ENCODE results near the gene BLTP2.
A peak's percentile ranks its signal among the peaks of the same experiment; 100 is the strongest.

The BLTP2 gene

GRCh38 chr17:28661635-28662526, 16.9 kb upstream of the BLTP2 start, which contains the start of the genes SDF2 and SUPT6H (continued):
- no peak for TF ChIP-seq ZNF530 (tag by site-specific recombination; IDR thresholded peaks at IDR 0.05; ENCODE audit: low read depth)
- peak; percentile 39; the same call in 1 of the 2 replicates for TF ChIP-seq ZNF580 (tag by site-specific recombination; IDR thresholded peaks at IDR 0.05)
- peak; percentile 30; the same call in 1 of the 2 replicates for TF ChIP-seq ZNF391 (tag by site-specific recombination; IDR thresholded peaks at IDR 0.05; ENCODE audit: borderline replicate concordance, low read depth)
- TF ChIP-seq MZF1 (tag by site-specific recombination; IDR thresholded peaks at IDR 0.05; ENCODE audit: borderline replicate concordance), result peak; percentile 62; the same call in 1 of the 2 replicates
- no peak; the same call in 1 of the 2 replicates for TF ChIP-seq SCRT1 (tag by site-specific recombination; IDR thresholded peaks at IDR 0.05; ENCODE audit: borderline replicate concordance)
- no peak for TF ChIP-seq ZBTB8A (tag by site-specific recombination; IDR thresholded peaks at IDR 0.05)
- TF ChIP-seq YY1 (tag by site-specific recombination; IDR thresholded peaks at IDR 0.05), result peak; percentile 79
- no peak for TF ChIP-seq ZBTB7A (tag by site-specific recombination; IDR thresholded peaks at IDR 0.05; ENCODE audit: low read depth)
- no peak for TF ChIP-seq ZNF132 (tag by site-specific recombination; IDR thresholded peaks at IDR 0.05; ENCODE audit: borderline replicate concordance)
- 0 out of 2 replicates have a peak, but pooled peaks have one; percentile 44 for TF ChIP-seq KLF16 (tag by site-specific recombination; IDR thresholded peaks at IDR 0.05)
- TF ChIP-seq PRDM1 (tag by site-specific recombination; IDR thresholded peaks at IDR 0.05), result peak; percentile 83
- TF ChIP-seq YY2 (tag by site-specific recombination; IDR thresholded peaks at IDR 0.05), result peak; percentile 74; the same call in 1 of the 2 replicates
- peak; percentile 39; the same call in 1 of the 2 replicates for TF ChIP-seq KLF8 (tag by site-specific recombination; IDR thresholded peaks at IDR 0.05)
- no peak for TF ChIP-seq AEBP2 (tag by site-specific recombination; IDR thresholded peaks at IDR 0.05; ENCODE audit: borderline replicate concordance)
- no peak for TF ChIP-seq ZBTB44 (tag by site-specific recombination; IDR thresholded peaks at IDR 0.05)
- TF ChIP-seq SP2 (tag by site-specific recombination; IDR thresholded peaks at IDR 0.05), result peak; percentile 91
- TF ChIP-seq ZBTB48 (tag by site-specific recombination; IDR thresholded peaks at IDR 0.05), result peak; percentile 71
- TF ChIP-seq ZNF426 (tag by site-specific recombination; IDR thresholded peaks at IDR 0.05), result no peak
- TF ChIP-seq ZSCAN16 (tag by site-specific recombination; IDR thresholded peaks at IDR 0.05), result no peak
- TF ChIP-seq ZNF16 (tag by site-specific recombination; IDR thresholded peaks at IDR 0.05; ENCODE audit: low read depth), result no peak
- no peak for TF ChIP-seq ZNF624 (tag by site-specific recombination; IDR thresholded peaks at IDR 0.05)
- TF ChIP-seq, protein P1, sequence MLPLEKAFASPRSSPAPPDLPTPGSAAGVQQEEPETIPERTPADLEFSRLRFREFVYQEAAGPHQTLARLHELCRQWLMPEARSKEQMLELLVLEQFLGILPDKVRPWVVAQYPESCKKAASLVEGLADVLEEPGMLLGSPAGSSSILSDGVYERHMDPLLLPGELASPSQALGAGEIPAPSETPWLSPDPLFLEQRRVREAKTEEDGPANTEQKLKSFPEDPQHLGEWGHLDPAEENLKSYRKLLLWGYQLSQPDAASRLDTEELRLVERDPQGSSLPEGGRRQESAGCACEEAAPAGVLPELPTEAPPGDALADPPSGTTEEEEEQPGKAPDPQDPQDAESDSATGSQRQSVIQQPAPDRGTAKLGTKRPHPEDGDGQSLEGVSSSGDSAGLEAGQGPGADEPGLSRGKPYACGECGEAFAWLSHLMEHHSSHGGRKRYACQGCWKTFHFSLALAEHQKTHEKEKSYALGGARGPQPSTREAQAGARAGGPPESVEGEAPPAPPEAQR (tag by site-specific recombination; IDR thresholded peaks at IDR 0.05), result no peak
- no peak for TF ChIP-seq ZNF585B (tag by site-specific recombination; IDR thresholded peaks at IDR 0.05)
- TF ChIP-seq ZNF549 (tag by site-specific recombination; IDR thresholded peaks at IDR 0.05), result no peak
- TF ChIP-seq, protein P2, sequence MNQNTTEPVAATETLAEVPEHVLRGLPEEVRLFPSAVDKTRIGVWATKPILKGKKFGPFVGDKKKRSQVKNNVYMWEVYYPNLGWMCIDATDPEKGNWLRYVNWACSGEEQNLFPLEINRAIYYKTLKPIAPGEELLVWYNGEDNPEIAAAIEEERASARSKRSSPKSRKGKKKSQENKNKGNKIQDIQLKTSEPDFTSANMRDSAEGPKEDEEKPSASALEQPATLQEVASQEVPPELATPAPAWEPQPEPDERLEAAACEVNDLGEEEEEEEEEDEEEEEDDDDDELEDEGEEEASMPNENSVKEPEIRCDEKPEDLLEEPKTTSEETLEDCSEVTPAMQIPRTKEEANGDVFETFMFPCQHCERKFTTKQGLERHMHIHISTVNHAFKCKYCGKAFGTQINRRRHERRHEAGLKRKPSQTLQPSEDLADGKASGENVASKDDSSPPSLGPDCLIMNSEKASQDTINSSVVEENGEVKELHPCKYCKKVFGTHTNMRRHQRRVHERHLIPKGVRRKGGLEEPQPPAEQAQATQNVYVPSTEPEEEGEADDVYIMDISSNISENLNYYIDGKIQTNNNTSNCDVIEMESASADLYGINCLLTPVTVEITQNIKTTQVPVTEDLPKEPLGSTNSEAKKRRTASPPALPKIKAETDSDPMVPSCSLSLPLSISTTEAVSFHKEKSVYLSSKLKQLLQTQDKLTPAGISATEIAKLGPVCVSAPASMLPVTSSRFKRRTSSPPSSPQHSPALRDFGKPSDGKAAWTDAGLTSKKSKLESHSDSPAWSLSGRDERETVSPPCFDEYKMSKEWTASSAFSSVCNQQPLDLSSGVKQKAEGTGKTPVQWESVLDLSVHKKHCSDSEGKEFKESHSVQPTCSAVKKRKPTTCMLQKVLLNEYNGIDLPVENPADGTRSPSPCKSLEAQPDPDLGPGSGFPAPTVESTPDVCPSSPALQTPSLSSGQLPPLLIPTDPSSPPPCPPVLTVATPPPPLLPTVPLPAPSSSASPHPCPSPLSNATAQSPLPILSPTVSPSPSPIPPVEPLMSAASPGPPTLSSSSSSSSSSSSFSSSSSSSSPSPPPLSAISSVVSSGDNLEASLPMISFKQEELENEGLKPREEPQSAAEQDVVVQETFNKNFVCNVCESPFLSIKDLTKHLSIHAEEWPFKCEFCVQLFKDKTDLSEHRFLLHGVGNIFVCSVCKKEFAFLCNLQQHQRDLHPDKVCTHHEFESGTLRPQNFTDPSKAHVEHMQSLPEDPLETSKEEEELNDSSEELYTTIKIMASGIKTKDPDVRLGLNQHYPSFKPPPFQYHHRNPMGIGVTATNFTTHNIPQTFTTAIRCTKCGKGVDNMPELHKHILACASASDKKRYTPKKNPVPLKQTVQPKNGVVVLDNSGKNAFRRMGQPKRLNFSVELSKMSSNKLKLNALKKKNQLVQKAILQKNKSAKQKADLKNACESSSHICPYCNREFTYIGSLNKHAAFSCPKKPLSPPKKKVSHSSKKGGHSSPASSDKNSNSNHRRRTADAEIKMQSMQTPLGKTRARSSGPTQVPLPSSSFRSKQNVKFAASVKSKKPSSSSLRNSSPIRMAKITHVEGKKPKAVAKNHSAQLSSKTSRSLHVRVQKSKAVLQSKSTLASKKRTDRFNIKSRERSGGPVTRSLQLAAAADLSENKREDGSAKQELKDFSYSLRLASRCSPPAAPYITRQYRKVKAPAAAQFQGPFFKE (tag by site-specific recombination; IDR thresholded peaks at IDR 0.05; ENCODE audit: borderline replicate concordance), result no peak
- TF ChIP-seq KLF10 (tag by site-specific recombination; IDR thresholded peaks at IDR 0.05), result no peak
- TF ChIP-seq MEIS1 (CRISPR knock-in tag; IDR thresholded peaks at IDR 0.05; ENCODE audit: borderline replicate concordance), result no peak
